K562 (cell line): ENCODE data around the gene TNPO3.
A peak's percentile ranks its signal among the peaks of the same experiment; 100 is the strongest.

Experiments used
- EHMT2 ChIP-seq: fragments of 450-650 bp; IDR thresholded peaks from 2 replicates; pipeline ENCODE4 v1.6.1; 2018; ENCODE audit warnings: antibody characterized with exemption
- GATA2 ChIP-seq: sonication (generic); formaldehyde crosslinking; IDR thresholded peaks from 2 replicates; pipeline ENCODE4 v1.4.0; 2020; ENCODE audit warnings: mild to moderate bottlenecking, missing genetic modification reagents
- HDAC2 ChIP-seq: fragments of 450-650 bp; IDR thresholded peaks from 2 replicates; pipeline ENCODE4 v1.6.1; 2016; ENCODE audit warnings: mild to moderate bottlenecking
- KLF10 ChIP-seq: fragments of 250-450 bp; sonication (Bioruptor Pico); IDR thresholded peaks from 2 replicates; pipeline ENCODE4 v1.6.1; 2021; ENCODE audit warnings: matching md5 sums
- MAFK ChIP-seq: IDR thresholded peaks from 2 replicates; pipeline ENCODE4 v1.6.1; 2011; ENCODE audit warnings: low read length, improper control_type of control experiment
- POU5F1 ChIP-seq: fragments of 150-350 bp; IDR thresholded peaks from 2 replicates; pipeline ENCODE4 v1.6.1; 2014; ENCODE audit warnings: borderline replicate concordance, low read length, low read depth, mild to moderate bottlenecking; ENCODE audit not compliant: partially characterized antibody
- SMARCB1 ChIP-seq: IDR thresholded peaks from 2 replicates; pipeline ENCODE4 v1.6.1; 2011; ENCODE audit warnings: improper control_type of control experiment, low read depth; ENCODE audit not compliant: insufficient read length
- ZFP30 ChIP-seq: fragments of 250-450 bp; sonication (Bioruptor Pico); IDR thresholded peaks from 2 replicates; pipeline ENCODE4 v1.8.0; 2022; ENCODE audit warnings: moderate library complexity, mild to moderate bottlenecking, inconsistent platforms, borderline replicate concordance
- ZNF282 ChIP-seq: sonication (generic); formaldehyde crosslinking; IDR thresholded peaks from 2 replicates; pipeline ENCODE4 v1.8.1; 2023; ENCODE audit warnings: missing genetic modification reagents
- ZNF696 ChIP-seq: fragments of 250-450 bp; sonication (Bioruptor Pico); conservative IDR thresholded peaks from 2 replicates; pipeline ENCODE4 v1.4.0; 2020; ENCODE audit warnings: mild to moderate bottlenecking, moderate library complexity
- TF ChIP-seq, protein P1 (sequence below): fragments of 450-650 bp; formaldehyde crosslinking; IDR thresholded peaks from 2 replicates; pipeline ENCODE4 v1.4.0; 2022; ENCODE audit warnings: mild to moderate bottlenecking, moderate library complexity
- TF ChIP-seq, protein P2 (sequence below), 3 experiments: IDR thresholded peaks in 2 of 3; conservative IDR thresholded peaks in 1 of 3; 2 replicates each; pipeline ENCODE4 v1.5.1; 2011 to 2012; ENCODE audit warnings: low read length in 3 of 3, mild to moderate bottlenecking in 3 of 3, control low read depth in 2 of 3, improper control_type of control experiment in 1 of 3, inconsistent platforms in 1 of 3, low read depth in 1 of 3, mixed read lengths in 1 of 3, moderate library complexity in 1 of 3; ENCODE audit not compliant: insufficient read depth in 2 of 3
- TF ChIP-seq, protein P3 (sequence below), 2 experiments: IDR thresholded peaks; 2 replicates each; pipeline ENCODE4 v1.6.1; 2012; ENCODE audit warnings: improper control_type of control experiment in 2 of 2, low read depth in 2 of 2, low read length in 2 of 2, borderline replicate concordance in 1 of 2

DNA sequence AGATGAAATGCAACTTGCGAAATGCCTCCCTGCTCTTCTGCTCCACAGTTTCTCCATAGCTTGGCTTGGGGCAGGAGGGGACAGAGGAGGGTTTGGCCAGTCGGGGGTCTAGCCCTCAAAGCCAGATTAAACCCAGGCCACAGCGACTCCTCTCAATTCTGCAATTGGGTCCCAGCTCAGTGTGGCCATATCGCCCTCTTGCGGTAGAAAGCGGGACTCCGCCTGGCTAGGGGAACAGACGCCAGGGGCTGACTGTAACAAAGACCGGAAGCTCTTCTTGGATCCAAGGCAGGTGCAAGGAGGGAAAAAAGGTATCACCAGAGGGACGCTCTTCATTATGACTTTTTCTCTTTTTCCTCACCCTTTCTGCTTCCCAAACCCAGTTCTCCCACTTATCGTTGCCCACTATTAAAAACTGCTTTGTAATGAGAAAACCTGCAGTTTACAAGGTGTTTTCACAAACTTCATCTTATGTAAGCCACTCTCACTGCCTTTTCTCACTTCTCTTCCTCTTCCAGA, 36.6 kb upstream of the TNPO3 start:
- no peak for TF ChIP-seq ZFP30 (CRISPR knock-in tag)
- no peak for TF ChIP-seq HDAC2
- TF ChIP-seq, protein P1, sequence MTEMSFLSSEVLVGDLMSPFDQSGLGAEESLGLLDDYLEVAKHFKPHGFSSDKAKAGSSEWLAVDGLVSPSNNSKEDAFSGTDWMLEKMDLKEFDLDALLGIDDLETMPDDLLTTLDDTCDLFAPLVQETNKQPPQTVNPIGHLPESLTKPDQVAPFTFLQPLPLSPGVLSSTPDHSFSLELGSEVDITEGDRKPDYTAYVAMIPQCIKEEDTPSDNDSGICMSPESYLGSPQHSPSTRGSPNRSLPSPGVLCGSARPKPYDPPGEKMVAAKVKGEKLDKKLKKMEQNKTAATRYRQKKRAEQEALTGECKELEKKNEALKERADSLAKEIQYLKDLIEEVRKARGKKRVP, result no peak
- TF ChIP-seq, protein P2, sequence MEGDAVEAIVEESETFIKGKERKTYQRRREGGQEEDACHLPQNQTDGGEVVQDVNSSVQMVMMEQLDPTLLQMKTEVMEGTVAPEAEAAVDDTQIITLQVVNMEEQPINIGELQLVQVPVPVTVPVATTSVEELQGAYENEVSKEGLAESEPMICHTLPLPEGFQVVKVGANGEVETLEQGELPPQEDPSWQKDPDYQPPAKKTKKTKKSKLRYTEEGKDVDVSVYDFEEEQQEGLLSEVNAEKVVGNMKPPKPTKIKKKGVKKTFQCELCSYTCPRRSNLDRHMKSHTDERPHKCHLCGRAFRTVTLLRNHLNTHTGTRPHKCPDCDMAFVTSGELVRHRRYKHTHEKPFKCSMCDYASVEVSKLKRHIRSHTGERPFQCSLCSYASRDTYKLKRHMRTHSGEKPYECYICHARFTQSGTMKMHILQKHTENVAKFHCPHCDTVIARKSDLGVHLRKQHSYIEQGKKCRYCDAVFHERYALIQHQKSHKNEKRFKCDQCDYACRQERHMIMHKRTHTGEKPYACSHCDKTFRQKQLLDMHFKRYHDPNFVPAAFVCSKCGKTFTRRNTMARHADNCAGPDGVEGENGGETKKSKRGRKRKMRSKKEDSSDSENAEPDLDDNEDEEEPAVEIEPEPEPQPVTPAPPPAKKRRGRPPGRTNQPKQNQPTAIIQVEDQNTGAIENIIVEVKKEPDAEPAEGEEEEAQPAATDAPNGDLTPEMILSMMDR (IDR thresholded peaks at IDR 0.05 in 2 of 3, conservative IDR thresholded peaks at IDR 0.05 in 1 of 3; ENCODE audit: insufficient read depth in 2 of 3, low read depth in 1 of 3, low read length in 3 of 3), result peak; percentile 99 to 100 (median 99)
- TF ChIP-seq, protein P3, sequence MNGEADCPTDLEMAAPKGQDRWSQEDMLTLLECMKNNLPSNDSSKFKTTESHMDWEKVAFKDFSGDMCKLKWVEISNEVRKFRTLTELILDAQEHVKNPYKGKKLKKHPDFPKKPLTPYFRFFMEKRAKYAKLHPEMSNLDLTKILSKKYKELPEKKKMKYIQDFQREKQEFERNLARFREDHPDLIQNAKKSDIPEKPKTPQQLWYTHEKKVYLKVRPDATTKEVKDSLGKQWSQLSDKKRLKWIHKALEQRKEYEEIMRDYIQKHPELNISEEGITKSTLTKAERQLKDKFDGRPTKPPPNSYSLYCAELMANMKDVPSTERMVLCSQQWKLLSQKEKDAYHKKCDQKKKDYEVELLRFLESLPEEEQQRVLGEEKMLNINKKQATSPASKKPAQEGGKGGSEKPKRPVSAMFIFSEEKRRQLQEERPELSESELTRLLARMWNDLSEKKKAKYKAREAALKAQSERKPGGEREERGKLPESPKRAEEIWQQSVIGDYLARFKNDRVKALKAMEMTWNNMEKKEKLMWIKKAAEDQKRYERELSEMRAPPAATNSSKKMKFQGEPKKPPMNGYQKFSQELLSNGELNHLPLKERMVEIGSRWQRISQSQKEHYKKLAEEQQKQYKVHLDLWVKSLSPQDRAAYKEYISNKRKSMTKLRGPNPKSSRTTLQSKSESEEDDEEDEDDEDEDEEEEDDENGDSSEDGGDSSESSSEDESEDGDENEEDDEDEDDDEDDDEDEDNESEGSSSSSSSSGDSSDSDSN (IDR thresholded peaks at IDR 0.05; ENCODE audit: borderline replicate concordance in 1 of 2, low read depth in 2 of 2, low read length in 2 of 2), result no peak
- no peak for TF ChIP-seq ZNF282
- no peak for TF ChIP-seq EHMT2
- no peak for TF ChIP-seq MAFK
- no peak for TF ChIP-seq SMARCB1
- TF ChIP-seq ZNF696, result no peak
- no peak for TF ChIP-seq POU5F1
- TF ChIP-seq GATA2 (CRISPR knock-in tag), result no peak; the same call in 1 of the 2 replicates
- no peak for TF ChIP-seq KLF10
